Caco-2 (cell line): ENCODE results near the gene UMPS. TPM values are rescaled to one million over a fixed set of nuclear protein-coding genes. Genes with fewer than 3 reads are reported as not detected.

Experiments
- BruUV-seq: library from RNA; stranded (reverse); fragments of 400-500 nt; replicated peaks from 2 replicates; lab custom pipeline; 2021; lab: Mats Ljungman, UMichigan
- CTCF ChIA-PET: fragments of 300-600 bp; sonication (Branson Sonifier 250); formaldehyde crosslinking; loops from one replicate; lab custom pipeline; 2022; ENCODE audit warnings: antibody characterized with exemption; lab: Charles Lee
- POLR2A ChIA-PET: fragments of 300-600 bp; sonication (Branson Sonifier 250); formaldehyde crosslinking; loops from one replicate; lab custom pipeline; 2022; ENCODE audit warnings: antibody characterized with exemption; lab: Charles Lee
- DNase-seq, 2 experiments: peaks; one replicate each; pipeline versions ENCODE4 v3.0.0 to v3.0.0-alpha.2; 2020 to 2022
- H3K27me3 ChIP-seq: replicated peaks from 2 replicates; pipeline ENCODE4 v1.6.0; 2011; ENCODE audit warnings: low read length; ENCODE audit not compliant: control insufficient read depth, insufficient read depth
- H3K36me3 ChIP-seq: 2 replicates; pipeline ENCODE4 v1.5.1; 2011; ENCODE audit warnings: low read length; ENCODE audit not compliant: control insufficient read depth, insufficient read depth
- H3K4me1 ChIP-seq: fragments of 250-450 bp; sonication (Bioruptor Pico); 2 replicates; pipeline ENCODE4 v1.5.1; 2020; ENCODE audit warnings: mild to moderate bottlenecking
- H3K4me3 ChIP-seq: 2 replicates; pipeline ENCODE4 v1.5.1; 2011; ENCODE audit warnings: low read depth, mild to moderate bottlenecking, control low read depth, low read length
- H3K9me3 ChIP-seq: fragments of 250-450 bp; sonication (Bioruptor Pico); 2 replicates; pipeline ENCODE4 v1.5.1; 2020; ENCODE audit warnings: mild to moderate bottlenecking, moderate library complexity
- H3K27ac Mint-ChIP-seq: one replicate; pipeline ENCODE4 v1.8.0; 2022; ENCODE audit warnings: mixed read lengths; ENCODE audit not compliant: unreplicated experiment
- H3K27me3 Mint-ChIP-seq: one replicate; pipeline ENCODE4 v1.8.0; 2022; ENCODE audit warnings: mixed read lengths; ENCODE audit not compliant: insufficient read depth, unreplicated experiment
- H3K36me3 Mint-ChIP-seq: one replicate; pipeline ENCODE4 v1.8.0; 2022; ENCODE audit warnings: mild to moderate bottlenecking, mixed read lengths; ENCODE audit not compliant: insufficient read depth, unreplicated experiment
- H3K4me1 Mint-ChIP-seq: one replicate; pipeline ENCODE4 v1.8.0; 2022; ENCODE audit warnings: low read depth, mixed read lengths; ENCODE audit not compliant: unreplicated experiment
- H3K4me3 Mint-ChIP-seq: one replicate; pipeline ENCODE4 v1.8.0; 2022; ENCODE audit warnings: mild to moderate bottlenecking, moderate library complexity, mixed read lengths; ENCODE audit not compliant: unreplicated experiment
- H3K9me3 Mint-ChIP-seq: one replicate; pipeline ENCODE4 v1.8.0; 2022; ENCODE audit warnings: mixed read lengths; ENCODE audit not compliant: unreplicated experiment
- CTCF ChIP-seq, 2 experiments: fragments of 200-600 bp in 1 of 2; IDR thresholded peaks; 1 replicate in 1 of 2; 2 replicates in 1 of 2; pipeline versions ENCODE4 v1.5.1 to v1.8.0; 2011 to 2022; ENCODE audit warnings: antibody characterized with exemption in 1 of 2, control low read depth in 1 of 2, inconsistent platforms in 1 of 2, low read depth in 1 of 2, low read length in 1 of 2, mild to moderate bottlenecking in 1 of 2, moderate library complexity in 1 of 2; ENCODE audit not compliant: insufficient read depth in 1 of 2, severe bottlenecking in 1 of 2, unreplicated experiment in 1 of 2
- intact Hi-C: fragments of 100-400 bp; cut with micrococcal nuclease; formaldehyde crosslinking; loops from one replicate; pipeline ENCODE4 v1.10.0; 2022; ENCODE audit not compliant: unreplicated experiment
- total RNA-seq: library from RNA; stranded (reverse); gene quantifications from 2 replicates; pipeline ENCODE4 v1.2.3, GENCODE V29; 2022

UMPS gene
- total RNA-seq, 1 experiment from 2014 or later = 62.9 TPM

GRCh38 chr3:124707656-124708062, 22.6 kb upstream of the UMPS start:
- CTCF ChIA-PET = interaction anchor here (1.0 kb wide), 1 partner anchor 9 kb away, joined by 4 read pairs; no protein-coding TSS in a partner anchor
- POLR2A ChIA-PET = interaction anchor here (0.5 kb wide), 1 partner anchor 1121 kb away, joined by 3 read pairs; no protein-coding TSS in a partner anchor
- Histone ChIP-seq H3K36me3 (no peaks in the 10 kb centered on the region), H3K9me3 (0 out of 2 replicates have a peak, but pooled peaks cover 3% of the 10 kb centered on the region), H3K27me3 (no peaks in the 10 kb centered on the region), H3K4me1 (peaks cover 15% of the 10 kb centered on the region), H3K4me3 (no peak overlapping the region)
- peak overlapping the region; percentile 55 for H3K4me3 Mint-ChIP-seq
- DNase-seq = peak; percentile 53 to 61
- intact Hi-C loops = no loop called here
- no TSS peak for BruUV-seq
- H3K27ac Mint-ChIP-seq = peak overlapping the region; percentile 93
- no peak for TF ChIP-seq CTCF (IDR thresholded peaks at IDR 0.05; ENCODE audit: insufficient read depth in 1 of 2, low read depth in 1 of 2, low read length in 1 of 2, severe bottlenecking in 1 of 2, unreplicated experiment in 1 of 2)
- peaks cover 5% of the 10 kb centered on the region for H3K36me3 Mint-ChIP-seq
- peaks cover 10% of the 10 kb centered on the region for H3K9me3 Mint-ChIP-seq
- H3K27me3 Mint-ChIP-seq = no peaks in the 10 kb centered on the region
- peaks cover 13% of the 10 kb centered on the region for H3K4me1 Mint-ChIP-seq

GRCh38 chr3:124714223-124714853, 15.9 kb upstream of the UMPS start:
- Mint-ChIP-seq H3K36me3 (peaks cover 9% of the 10 kb centered on the region), H3K4me1 (peaks cover 25% of the 10 kb centered on the region), H3K9me3 (no peaks in the 10 kb centered on the region), H3K4me3 (no peak overlapping the region), H3K27ac (peak overlapping the region; percentile 73), H3K27me3 (no peaks in the 10 kb centered on the region)
- no peak overlapping the region for H3K4me3 ChIP-seq
- H3K4me1 ChIP-seq = peaks cover 17% of the 10 kb centered on the region
- no TSS peak for BruUV-seq
- no peak for TF ChIP-seq CTCF (IDR thresholded peaks at IDR 0.05; ENCODE audit: insufficient read depth in 1 of 2, low read depth in 1 of 2, low read length in 1 of 2, severe bottlenecking in 1 of 2, unreplicated experiment in 1 of 2)
- no peaks in the 10 kb centered on the region for H3K27me3 ChIP-seq
- no peaks in the 10 kb centered on the region for H3K9me3 ChIP-seq
- no peak for DNase-seq
- ChIA-PET POLR2A (no interaction called here), CTCF (no interaction called here)
- intact Hi-C loops = no loop called here
- no peaks in the 10 kb centered on the region for H3K36me3 ChIP-seq

- CTCF ChIA-PET = interaction anchor here (0.7 kb wide), 1 partner anchor 179 kb away, joined by 3 read pairs; no protein-coding TSS in a partner anchor
- DNase-seq = no peak
- no TSS peak for BruUV-seq
- Histone ChIP-seq H3K4me3 (no peak overlapping the region), H3K9me3 (no peaks in the 10 kb centered on the region), H3K36me3 (no peaks in the 10 kb centered on the region), H3K4me1 (no peaks in the 10 kb centered on the region; the same call in 1 of the 2 replicates), H3K27me3 (no peaks in the 10 kb centered on the region)
- Mint-ChIP-seq H3K4me3 (no peak overlapping the region), H3K4me1 (peaks cover 7% of the 10 kb centered on the region), H3K36me3 (no peaks in the 10 kb centered on the region), H3K27ac (no peak overlapping the region), H3K9me3 (no peaks in the 10 kb centered on the region), H3K27me3 (no peaks in the 10 kb centered on the region)
- TF ChIP-seq CTCF (IDR thresholded peaks at IDR 0.05; ENCODE audit: insufficient read depth in 1 of 2, low read depth in 1 of 2, low read length in 1 of 2, severe bottlenecking in 1 of 2, unreplicated experiment in 1 of 2) = no peak
- intact Hi-C loops = no loop called here
- POLR2A ChIA-PET = no interaction called here
Observed at GRCh38 chr3:124722589-124722988, 7.7 kb upstream of the UMPS start.
